ENCODE data around the gene NUDT8. TPM values are rescaled to one million over a fixed set of nuclear protein-coding genes. Genes with fewer than 3 reads are reported as not detected.
"Not testable (repeated sequence)": the region's sequence is repeated elsewhere in the genome, so short reads cannot be mapped to it uniquely, and the experiment has no call there.

NUDT8 gene
- total and polyA plus RNA-seq, 9 of the 15 experiments (the other 6 are each of a cell fraction or from before 2014, with no cell fraction given) = 0.23 to 27.8 (median 5.0) TPM

GRCh38 chr11:67604815-67605214 is 24.9 kb downstream of the NUDT8 start:
- intact Hi-C loops (cut with micrococcal nuclease) = loop anchor here (1.0 to 5.0 kb wide), 2 partner anchors 22 to 33 kb away; partner anchors contain the start of gene GSTP1
- POLR2A ChIA-PET = interaction anchor here (0.6 to 2.4 kb wide), 7 partner anchors 9 to 184 kb away, joined by 3 to 12 read pairs (median 4); partner anchors contain the start of gene GSTP1
- H3K36me3 ChIP-seq (ENCODE audit: control insufficient read depth, insufficient read depth, low read length) = peaks cover 23% of the 10 kb centered on the region

GRCh38 chr11:67604119-67604518 is 25.6 kb downstream of the NUDT8 start:
- Histone ChIP-seq H2AFZ (ENCODE audit: low read depth, low read length) (peak overlapping the region; percentile 86), H3K4me1 (replicated peaks in 1 of 2; ENCODE audit: control insufficient read depth in 2 of 2, insufficient read depth in 2 of 2, low read length in 2 of 2) (peaks cover 51 to 65% of the 10 kb centered on the region in 2 experiments), H3K27ac (ENCODE audit: extremely low read depth, low read depth, low read length) (peak overlapping the region; percentile 45; the same call in 2 of the 3 replicates), H3K9ac (ENCODE audit: insufficient read depth in 1 of 2, low read depth in 2 of 2, low read length in 2 of 2) (peak overlapping the region; percentile 16 to 99; a peak in 1 of 4 replicates), H3K4me2 (ENCODE audit: insufficient read depth, low read length) (peak overlapping the region; percentile 96; the same call in 1 of the 2 replicates), H3K36me3 (ENCODE audit: control insufficient read depth, insufficient read depth, low read length) (peaks cover 16% of the 10 kb centered on the region), H3K79me2 (ENCODE audit: control insufficient read depth, insufficient read depth, low read length) (peaks cover 32% of the 10 kb centered on the region)
- WGBS (ENCODE audit: insufficient coverage, low coverage, missing lambda C conversion rate) = 40% methylated on average over 2 of the region's 4 CpGs
- ATAC-seq; H3K9me1 ChIP-seq (ENCODE audit: control insufficient read depth, insufficient read depth, low read length); DNase-seq (ENCODE audit: extremely low read depth in 1 of 4, low spot score in 3 of 4); CTCF ChIA-PET (ENCODE audit: low intra/inter-chr PET ratio); H3K9me3 ChIP-seq (replicated peaks; ENCODE audit: control insufficient read depth, insufficient read depth, low read depth, low read length); intact Hi-C loops (cut with micrococcal nuclease); H3K27me3 ChIP-seq (ENCODE audit: control insufficient read depth in 2 of 2, insufficient read depth in 2 of 2, low read length in 2 of 2); BruUV-seq (replicated peaks); H3K4me3 ChIP-seq; in situ Hi-C loops (cut with MboI); H4K20me1 ChIP-seq (replicated peaks; ENCODE audit: control insufficient read depth, insufficient read depth, low read length); FAIRE-seq: not testable (repeated sequence)
- POLR2A ChIA-PET = interaction anchor here (0.8 to 2.4 kb wide), 3 partner anchors 10 to 18 kb away, joined by 3 to 12 read pairs (median 4); no protein-coding TSS in a partner anchor
- 0 out of 2 replicates have a peak, but pooled peaks have one; percentile 12 for TF ChIP-seq MGA (IDR thresholded peaks at IDR 0.05)

More at GRCh38 chr11:67604815-67605214, 24.9 kb downstream of the NUDT8 start:
- CTCF ChIA-PET (ENCODE audit: low intra/inter-chr PET ratio) = no interaction called here
- H3K4me2 ChIP-seq (ENCODE audit: insufficient read depth, low read length) = peak overlapping the region; percentile 96; the same call in 1 of the 2 replicates
- peak overlapping the region; percentile 75 for H3K27ac ChIP-seq (ENCODE audit: extremely low read depth, low read depth, low read length)
- peaks cover 4% of the 10 kb centered on the region for H3K9me3 ChIP-seq (replicated peaks; ENCODE audit: control insufficient read depth, insufficient read depth, low read depth, low read length)
- no peaks in the 10 kb centered on the region; the same call in 1 of the 2 replicates for H4K20me1 ChIP-seq (replicated peaks; ENCODE audit: control insufficient read depth, insufficient read depth, low read length)
- H3K79me2 ChIP-seq (ENCODE audit: control insufficient read depth, insufficient read depth, low read length) = peaks cover 36% of the 10 kb centered on the region
- FAIRE-seq (no peak), ATAC-seq (peak; percentile 3; the same call in 1 of the 3 replicates), DNase-seq (ENCODE audit: extremely low read depth in 1 of 4, low spot score in 3 of 4) (peak in 1 of 4 experiments; percentile 55)
- H3K9me1 ChIP-seq (ENCODE audit: control insufficient read depth, insufficient read depth, low read length) = no peaks in the 10 kb centered on the region
- H3K4me3 ChIP-seq = no peak overlapping the region
- H3K9ac ChIP-seq (ENCODE audit: insufficient read depth in 1 of 2, low read depth in 2 of 2, low read length in 2 of 2) = peak overlapping the region; percentile 90 to 99; a peak in 2 of 4 replicates
- 41% methylated on average over 2 of the region's 2 CpGs for WGBS (ENCODE audit: insufficient coverage, low coverage, missing lambda C conversion rate)
- H2AFZ ChIP-seq (ENCODE audit: low read depth, low read length) = peak overlapping the region; percentile 86; the same call in 1 of the 2 replicates
- no peaks in the 10 kb centered on the region for H3K27me3 ChIP-seq (ENCODE audit: control insufficient read depth in 2 of 2, insufficient read depth in 2 of 2, low read length in 2 of 2)
- peaks cover 44 to 65% of the 10 kb centered on the region in 2 experiments for H3K4me1 ChIP-seq (replicated peaks in 1 of 2; ENCODE audit: control insufficient read depth in 2 of 2, insufficient read depth in 2 of 2, low read length in 2 of 2)
- TF ChIP-seq RCOR1 (IDR thresholded peaks at IDR 0.05; ENCODE audit: borderline replicate concordance in 1 of 2, low read depth in 2 of 2, low read length in 2 of 2) (peak; percentile 6 to 53; a peak in 1 of 4 replicates), ARID1B (IDR thresholded peaks at IDR 0.05) (no peak)
- BruUV-seq (replicated peaks) = no TSS peak
- in situ Hi-C loops (cut with MboI) = no loop called here

Data from K562 (cell line).